ENCODE measurements around the gene ANKIB1. TPM values are rescaled to one million over a fixed set of nuclear protein-coding genes. Genes with fewer than 3 reads are reported as not detected.

ANKIB1 gene
- total and polyA plus RNA-seq, 10 donors: 9.0 to 75.3 (median 44.5) TPM

- H3K4me1 ChIP-seq: peaks cover 0 to 20% (median 11%) of the 10 kb centered on the region in 6 donors
- 90 to 95% (median 92%) methylated on average over 3 of the region's 3 CpGs for WGBS, 5 donors
- no peak for DNase-seq
- intact Hi-C loops (cut with DNase I; ENCODE audit: low total_unique reads): no loop called here
- H3K27me3 ChIP-seq (replicated peaks in 1 of 7): peaks cover 0 to 16% (median 0%) of the 10 kb centered on the region in 7 donors
- no peak overlapping the region for H3K4me3 ChIP-seq
- TF ChIP-seq POLR2A (IDR thresholded peaks at IDR 0.05) (no peak), CTCF (IDR thresholded peaks at IDR 0.05 in 8 of 11, conservative IDR thresholded peaks at IDR 0.05 in 3 of 11) (no peak), POLR2AphosphoS5 (IDR thresholded peaks at IDR 0.05) (no peak)
- H3K27ac ChIP-seq: no peak overlapping the region
- no peaks in the 10 kb centered on the region for H3K9me3 ChIP-seq
- H3K36me3 ChIP-seq: no peaks in the 10 kb centered on the region
Observed at GRCh38 chr7:92427193-92427592, 181.4 kb downstream of the ANKIB1 start.

- no peak for DNase-seq
- intact Hi-C loops (cut with DNase I; ENCODE audit: low total_unique reads): no loop called here
- Histone ChIP-seq H3K4me3 (no peak overlapping the region), H3K36me3 (no peaks in the 10 kb centered on the region), H3K27ac (no peak overlapping the region), H3K9me3 (no peaks in the 10 kb centered on the region), H3K4me1 (no peaks in the 10 kb centered on the region), H3K27me3 (replicated peaks in 1 of 7) (no peaks in the 10 kb centered on the region)
- TF ChIP-seq POLR2A (IDR thresholded peaks at IDR 0.05) (no peak), CTCF (IDR thresholded peaks at IDR 0.05 in 8 of 11, conservative IDR thresholded peaks at IDR 0.05 in 3 of 11) (no peak), POLR2AphosphoS5 (IDR thresholded peaks at IDR 0.05) (no peak)
- 70 to 94% (median 92%) methylated on average over 3 of the region's 3 CpGs for WGBS, 5 donors
Observed at GRCh38 chr7:92432299-92432946, 186.6 kb downstream of the ANKIB1 start.

- TF ChIP-seq CTCF (IDR thresholded peaks at IDR 0.05 in 8 of 11, conservative IDR thresholded peaks at IDR 0.05 in 3 of 11) (no peak), POLR2A (IDR thresholded peaks at IDR 0.05) (no peak), POLR2AphosphoS5 (IDR thresholded peaks at IDR 0.05) (no peak)
- DNase-seq: no peak
- no peak overlapping the region for H3K4me3 ChIP-seq
- H3K27ac ChIP-seq: no peak overlapping the region
- H3K4me1 ChIP-seq: no peaks in the 10 kb centered on the region
- no peaks in the 10 kb centered on the region for H3K36me3 ChIP-seq
- intact Hi-C loops (cut with DNase I; ENCODE audit: low total_unique reads): no loop called here
- no peaks in the 10 kb centered on the region for H3K9me3 ChIP-seq
- WGBS, 5 donors: 92 to 97% (median 95%) methylated on average over 8 of the region's 8 CpGs
- no peaks in the 10 kb centered on the region for H3K27me3 ChIP-seq (replicated peaks in 1 of 7)
Observed at GRCh38 chr7:92433019-92433418, 187.2 kb downstream of the ANKIB1 start.

GRCh38 chr7:92435542-92435941 is 189.8 kb downstream of the ANKIB1 start:
- intact Hi-C loops (cut with DNase I; ENCODE audit: low total_unique reads): no loop called here
- Histone ChIP-seq H3K9me3 (no peaks in the 10 kb centered on the region), H3K4me1 (no peaks in the 10 kb centered on the region), H3K27me3 (replicated peaks in 1 of 7) (no peaks in the 10 kb centered on the region), H3K27ac (no peak overlapping the region), H3K4me3 (no peak overlapping the region), H3K36me3 (no peaks in the 10 kb centered on the region)
- 90 to 96% (median 93%) methylated on average over 2 of the region's 2 CpGs for WGBS, 5 donors
- TF ChIP-seq CTCF (IDR thresholded peaks at IDR 0.05 in 8 of 11, conservative IDR thresholded peaks at IDR 0.05 in 3 of 11) (no peak), POLR2AphosphoS5 (IDR thresholded peaks at IDR 0.05) (no peak), POLR2A (IDR thresholded peaks at IDR 0.05) (no peak)
- DNase-seq: no peak
